PC-3 (cell line): ENCODE measurements around the gene ULBP1.

Experiments
- CTCF ChIP-seq: fragments of 300-600 bp; sonication (generic); conservative IDR thresholded peaks from 2 replicates; pipeline ENCODE4 v1.5.1; 2017; ENCODE audit warnings: antibody characterized with exemption, low read depth, mild to moderate bottlenecking, low read length
- EZH2 ChIP-seq: fragments of 300-600 bp; sonication (generic); IDR thresholded peaks from one replicate; pipeline ENCODE4 v1.6.1; 2017; ENCODE audit warnings: antibody characterized with exemption, mild to moderate bottlenecking, low read length; ENCODE audit not compliant: unreplicated experiment
- EZH2phosphoT487 ChIP-seq: fragments of 300-600 bp; sonication (generic); IDR thresholded peaks from 2 replicates; pipeline ENCODE4 v1.6.1; 2018; ENCODE audit warnings: mild to moderate bottlenecking, antibody characterized with exemption, low read length, borderline replicate concordance

- no peak for TF ChIP-seq CTCF
- no peak for TF ChIP-seq EZH2phosphoT487
- no peak for TF ChIP-seq EZH2
Observed at GRCh38 chr6:149967591-149967990, 3.8 kb downstream of the ULBP1 start.
